Tibial nerve (tissue), 4 donors: ENCODE measurements around the gene ACSL1.

ENCODE experiments used
- CTCF ChIP-seq, 5 experiments: fragments of 200-600 bp in 3 of 5; fragments of 450-650 bp in 2 of 5; sonication (generic) in 3 of 5; IDR thresholded peaks; one replicate each; pipeline ENCODE4 v1.5.1; 2016 to 2019; ENCODE audit warnings: antibody characterized with exemption in 5 of 5, mild to moderate bottlenecking in 3 of 5, moderate library complexity in 2 of 5
- EP300 ChIP-seq, 2 donors: sonication (generic); formaldehyde crosslinking; IDR thresholded peaks; one replicate each; pipeline ENCODE4 v1.6.1; 2017; ENCODE audit warnings: antibody characterized with exemption in 2 of 2, mild to moderate bottlenecking in 1 of 2
- POLR2A ChIP-seq, 2 donors: fragments of 450-650 bp; IDR thresholded peaks; one replicate each; pipeline ENCODE4 v1.6.1; 2017; ENCODE audit warnings: antibody characterized with exemption in 2 of 2, mild to moderate bottlenecking in 2 of 2, moderate library complexity in 2 of 2

GRCh38 chr4:184713887-184714286 is 111.9 kb downstream of the ACSL1 start:
- TF ChIP-seq CTCF (IDR thresholded peaks at IDR 0.05) = no peak
- TF ChIP-seq POLR2A (IDR thresholded peaks at IDR 0.05) = no peak
- TF ChIP-seq EP300 (IDR thresholded peaks at IDR 0.05) = no peak
